Measurements from ENCODE around the gene TIPRL.

- TF ChIP-seq CTCF (IDR thresholded peaks at IDR 0.05) (no peak), POLR2AphosphoS5 (IDR thresholded peaks at IDR 0.05; ENCODE audit: insufficient read depth in 1 of 2, low read depth in 1 of 2) (no peak), POLR2A (IDR thresholded peaks at IDR 0.05) (no peak)
Observed at GRCh38 chr1:168138134-168138533, 40.6 kb upstream of the TIPRL start.
